SK-N-MC (cell line): ENCODE data around the gene ANGPTL2.

ENCODE experiments used
- EZH2 ChIP-seq: fragments of 200-600 bp; sonication (generic); IDR thresholded peaks from one replicate; pipeline ENCODE4 v1.6.1; 2017; ENCODE audit warnings: antibody characterized with exemption
- POLR2AphosphoS5 ChIP-seq: IDR thresholded peaks from 2 replicates; pipeline ENCODE4 v1.6.1; 2012; ENCODE audit warnings: mild to moderate bottlenecking, low read depth, low read length, borderline replicate concordance

DNA sequence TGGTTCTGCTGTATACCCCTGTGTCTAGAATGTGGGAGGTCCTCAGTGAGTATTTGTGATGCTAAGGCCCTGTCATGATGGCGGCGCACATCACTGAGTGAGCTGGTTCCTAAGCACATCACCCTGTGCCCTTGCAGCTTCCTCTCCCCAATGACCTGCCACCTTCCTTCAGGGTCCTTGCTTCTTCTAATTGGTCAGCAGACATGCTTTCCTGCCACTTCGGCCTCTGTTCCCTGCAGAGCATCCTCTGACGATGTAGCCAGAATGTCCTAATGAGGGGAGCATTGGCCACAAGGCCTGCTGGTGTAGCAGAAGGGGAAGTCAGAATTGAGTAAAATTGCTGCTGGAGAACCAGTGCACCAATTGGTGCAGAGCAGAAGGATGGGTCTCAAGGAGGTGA lies 31.1 kb upstream of the ANGPTL2 start:
- no peak for TF ChIP-seq EZH2
- no peak for TF ChIP-seq POLR2AphosphoS5
